Body of pancreas (tissue), 4 donors: Measurements from ENCODE around the gene ACSF3. TPM values are rescaled to one million over a fixed set of nuclear protein-coding genes. Genes with fewer than 3 reads are reported as not detected.

Experiments used
- ATAC-seq: fragments of 150-250 bp; one replicate; pipeline ENCODE4 v1.9.1; 2016
- DNase-seq, 4 donors: peaks; one replicate each; pipeline ENCODE4 v3.0.0-alpha.2; 2019
- H3K27ac ChIP-seq, 4 donors: fragments of 200-600 bp; sonication (generic); 1 replicate in 3 of 4; 2 replicates in 1 of 4; pipeline versions ENCODE4 v1.5.1 to v1.6.1; 2016 to 2019; ENCODE audit warnings: mild to moderate bottlenecking in 1 of 4, mixed read lengths in 1 of 4, moderate library complexity in 1 of 4
- H3K27me3 ChIP-seq, 2 donors: fragments of 200-600 bp; sonication (generic); one replicate each; pipeline ENCODE4 v1.6.0; 2016; ENCODE audit warnings: mild to moderate bottlenecking in 1 of 2
- H3K36me3 ChIP-seq, 2 donors: fragments of 200-600 bp; sonication (generic); replicated peaks in 1 of 2; 2 replicates each; pipeline ENCODE4 v1.5.1; 2016; ENCODE audit warnings: low read depth in 2 of 2; ENCODE audit not compliant: insufficient read depth in 1 of 2
- H3K4me1 ChIP-seq: fragments of 200-600 bp; sonication (generic); one replicate; pipeline ENCODE4 v1.6.0; 2016
- H3K4me3 ChIP-seq, 2 donors: fragments of 200-600 bp; sonication (generic); 1 replicate in 1 of 2; 2 replicates in 1 of 2; pipeline ENCODE4 v1.5.1; 2016 to 2019
- H3K9me3 ChIP-seq, 3 donors: fragments of 200-600 bp; sonication (generic); 1 replicate in 2 of 3; 2 replicates in 1 of 3; pipeline ENCODE4 v1.5.1; 2016
- CTCF ChIP-seq, 7 experiments: fragments of 450-650 bp in 4 of 7; fragments of 200-600 bp in 3 of 7; sonication (generic) in 3 of 7; IDR thresholded peaks; one replicate each; pipeline ENCODE4 v1.5.1; 2016 to 2019; ENCODE audit warnings: antibody characterized with exemption in 7 of 7
- POLR2A ChIP-seq, 3 donors: fragments of 450-650 bp; IDR thresholded peaks; one replicate each; pipeline ENCODE4 v1.6.1; 2016; ENCODE audit warnings: antibody characterized with exemption in 3 of 3, mild to moderate bottlenecking in 2 of 3
- WGBS, 2 donors: methylation state at CpG; one replicate each; pipeline ENCODE4 v1.1.5; 2017; 5-methylcytosine and 5-hydroxymethylcytosine counted together
- intact Hi-C: fragments of 100-400 bp; cut with DNase I; formaldehyde crosslinking; loops from one replicate; pipeline ENCODE4 v1.15.1; 2023
- total RNA-seq, 2 donors: library from RNA; depleted of rRNA; stranded (reverse); fragments of >200 nt; gene quantifications; one replicate each; pipeline ENCODE4 v1.1.0, GENCODE V29; 2016

ACSF3 gene
- total RNA-seq, 2 donors from 2014 or later, result 22.1 to 48.8 TPM

GRCh38 chr16:89166696-89167424, 73.2 kb downstream of the ACSF3 start:
- TF ChIP-seq POLR2A (IDR thresholded peaks at IDR 0.05) (no peak), CTCF (IDR thresholded peaks at IDR 0.05) (no peak)
- peaks cover 21% of the 10 kb centered on the region for H3K4me1 ChIP-seq
- DNase-seq (no peak), ATAC-seq (no peak)
- no peak overlapping the region for H3K27ac ChIP-seq
- 55 to 61% methylated on average over 8 to 18 of the region's 18 CpGs for WGBS, 2 donors
- H3K9me3 ChIP-seq, result no peaks in the 10 kb centered on the region
- intact Hi-C loops, result no loop called here
- H3K27me3 ChIP-seq, result peaks cover 0 to 16% of the 10 kb centered on the region in 2 donors
- H3K36me3 ChIP-seq, result no peaks in the 10 kb centered on the region
- no peak overlapping the region for H3K4me3 ChIP-seq

DNA sequence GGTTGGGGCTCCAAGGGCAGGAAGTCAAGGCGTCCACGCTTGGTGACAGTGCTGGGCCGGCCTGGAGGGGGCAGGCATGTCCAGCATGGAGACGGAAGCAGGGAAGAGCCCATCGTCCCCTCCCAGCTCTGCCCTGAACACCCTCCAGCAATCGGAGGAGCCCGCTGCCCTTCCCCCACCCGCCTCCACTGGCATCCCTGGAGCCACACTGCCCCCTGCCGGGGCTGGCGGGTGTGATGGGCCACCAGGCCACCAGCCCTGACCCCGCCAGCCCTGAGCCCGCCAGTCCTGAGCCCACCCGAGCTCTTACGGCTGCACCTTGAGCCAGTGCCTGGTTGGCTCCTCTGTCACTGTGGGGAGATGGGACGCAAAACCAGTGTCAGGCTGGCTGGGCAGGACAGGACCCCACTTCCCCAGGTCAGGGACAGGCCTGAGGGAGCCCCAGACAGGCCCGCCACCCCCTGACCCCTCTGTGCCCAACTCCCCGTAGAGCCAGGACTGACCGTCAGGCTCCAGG, 73.8 kb downstream of the ACSF3 start:
- Histone ChIP-seq H3K9me3 (no peaks in the 10 kb centered on the region), H3K4me3 (no peak overlapping the region), H3K27ac (no peak overlapping the region), H3K4me1 (peaks cover 22% of the 10 kb centered on the region), H3K36me3 (no peaks in the 10 kb centered on the region), H3K27me3 (peaks cover 0 to 16% of the 10 kb centered on the region in 2 donors)
- intact Hi-C loops, result no loop called here
- 0 to 7% methylated on average over 2 to 17 of the region's 18 CpGs for WGBS, 2 donors
- DNase-seq, result peak; percentile 83 to 90 (median 86)
- ATAC-seq, result peak; percentile 34
- TF ChIP-seq POLR2A (IDR thresholded peaks at IDR 0.05) (no peak), CTCF (IDR thresholded peaks at IDR 0.05) (peak; percentile 77 to 93 (median 86))

DNA sequence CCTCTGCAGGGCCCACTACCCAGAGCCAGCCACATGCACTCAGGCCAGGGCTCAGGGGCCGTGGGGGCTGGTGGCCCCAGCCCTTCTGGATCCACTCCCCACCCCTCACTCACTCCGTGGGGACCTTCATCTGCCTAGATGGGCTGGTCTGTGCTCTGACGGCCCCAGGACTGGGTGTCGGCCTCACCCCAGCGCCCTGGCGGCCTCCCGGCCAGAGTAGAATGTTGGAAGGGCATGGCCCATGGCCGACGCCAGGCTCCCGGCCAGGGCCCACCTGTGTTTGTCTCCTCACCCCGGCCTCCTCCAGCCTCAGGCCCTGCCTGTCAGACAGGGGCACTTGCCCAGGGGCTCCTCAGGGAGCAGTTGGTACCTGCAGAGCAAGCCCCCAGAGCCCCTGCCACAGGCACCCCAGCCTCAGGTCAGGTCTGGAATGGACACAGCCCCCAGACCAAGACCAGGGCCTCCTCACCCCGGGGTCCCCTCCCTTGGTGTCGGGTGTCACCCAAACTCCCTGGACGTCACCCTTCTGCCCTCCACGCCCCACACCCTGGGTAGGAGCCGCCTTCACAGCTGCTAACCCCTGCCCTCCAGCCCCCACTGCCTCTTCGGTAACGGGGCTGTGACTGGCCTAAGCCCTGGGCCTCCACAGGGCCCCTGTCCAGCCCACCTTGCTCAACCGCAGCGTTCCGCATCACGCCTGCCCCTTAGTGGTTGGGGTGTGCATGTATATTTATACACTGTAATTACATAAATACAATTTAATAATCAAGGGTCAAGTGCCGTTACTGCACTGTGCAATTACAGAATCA, 74.9 kb downstream of the ACSF3 start:
- no peak for DNase-seq
- intact Hi-C loops, result no loop called here
- TF ChIP-seq POLR2A (IDR thresholded peaks at IDR 0.05), result no peak
- TF ChIP-seq CTCF (IDR thresholded peaks at IDR 0.05), result no peak

GRCh38 chr16:89169778-89170177, 76.1 kb downstream of the ACSF3 start:
- intact Hi-C loops, result no loop called here
- Histone ChIP-seq H3K4me1 (peaks cover 22% of the 10 kb centered on the region), H3K27ac (no peak overlapping the region), H3K4me3 (no peak overlapping the region), H3K27me3 (peaks cover 0 to 16% of the 10 kb centered on the region in 2 donors), H3K9me3 (no peaks in the 10 kb centered on the region), H3K36me3 (no peaks in the 10 kb centered on the region)
- ATAC-seq (no peak), DNase-seq (no peak)
- no peak for TF ChIP-seq CTCF (IDR thresholded peaks at IDR 0.05)
- TF ChIP-seq POLR2A (IDR thresholded peaks at IDR 0.05), result no peak
- 74 to 81% methylated on average over 5 to 14 of the region's 14 CpGs for WGBS, 2 donors

More for the DNA sequence above, 74.9 kb downstream of the ACSF3 start:
- Histone ChIP-seq H3K36me3 (no peaks in the 10 kb centered on the region), H3K9me3 (no peaks in the 10 kb centered on the region), H3K4me1 (peaks cover 22% of the 10 kb centered on the region), H3K27me3 (peaks cover 0 to 16% of the 10 kb centered on the region in 2 donors), H3K4me3 (no peak overlapping the region), H3K27ac (no peak overlapping the region)
- 46 to 59% methylated on average over 11 to 23 of the region's 23 CpGs for WGBS, 2 donors
- no peak for ATAC-seq
